IMR-90 (cell line): Measurements from ENCODE around the gene IL10. TPM values are rescaled to one million over a fixed set of nuclear protein-coding genes. Genes with fewer than 3 reads are reported as not detected.
"Not testable (repeated sequence)": the region's sequence is repeated elsewhere in the genome, so short reads cannot be mapped to it uniquely, and the experiment has no call there.

Source experiments
- ATAC-seq: fragments of 200-7000 bp; cut with Tn5 transposase; 2 replicates; pipeline ENCODE4 v1.9.1; 2020; ENCODE audit warnings: low read depth, mild to moderate bottlenecking, moderate library complexity
- BruUV-seq: library from RNA; stranded (reverse); fragments of 400-500 nt; replicated peaks from 2 replicates; lab custom pipeline; 2021; lab: Mats Ljungman, UMichigan
- CTCF ChIA-PET: fragments of 300-600 bp; formaldehyde crosslinking; extraction: SDS; loops from one replicate; lab custom pipeline; 2021; ENCODE audit warnings: antibody characterized with exemption; lab: Yijun Ruan, JAX
- POLR2A ChIA-PET: fragments of 300-600 bp; sonication (Branson Sonifier 250); formaldehyde crosslinking; loops from one replicate; lab custom pipeline; 2022; ENCODE audit warnings: antibody characterized with exemption; ENCODE audit not compliant: unreplicated experiment; lab: Charles Lee
- DNase-seq: peaks from one replicate; pipeline ENCODE4 v3.0.0; 2013
- H2AFZ ChIP-seq: replicated peaks from 2 replicates; pipeline ENCODE3; 2013; ENCODE audit warnings: low read length, mild to moderate bottlenecking; ENCODE audit not compliant: poor library complexity
- H2AK5ac ChIP-seq: 2 replicates; pipeline ENCODE4 v1.6.1; 2013; ENCODE audit warnings: low read depth, low read length, inconsistent platforms
- H2AK9ac ChIP-seq: replicated peaks from 2 replicates; pipeline ENCODE3; 2013; ENCODE audit warnings: mild to moderate bottlenecking, low read depth, low read length, moderate library complexity; ENCODE audit not compliant: poor library complexity
- H2BK120ac ChIP-seq: 2 replicates; pipeline ENCODE4 v1.6.1; 2013; ENCODE audit warnings: low read depth, low read length, inconsistent platforms
- H2BK15ac ChIP-seq: 3 replicates; pipeline ENCODE4 v1.6.1; 2013; ENCODE audit warnings: low read depth, low read length, inconsistent platforms
- H2BK20ac ChIP-seq: 2 replicates; pipeline ENCODE4 v1.6.1; 2013; ENCODE audit warnings: low read depth, mild to moderate bottlenecking, inconsistent platforms, low read length, moderate library complexity
- H2BK5ac ChIP-seq: 2 replicates; pipeline ENCODE4 v1.6.1; 2013; ENCODE audit warnings: mild to moderate bottlenecking, low read depth, low read length, inconsistent platforms; ENCODE audit not compliant: poor library complexity, severe bottlenecking
- H3K14ac ChIP-seq: replicated peaks from 2 replicates; pipeline ENCODE4 v1.6.1; 2013; ENCODE audit warnings: low read depth, low read length, inconsistent platforms
- H3K18ac ChIP-seq: 2 replicates; pipeline ENCODE4 v1.6.1; 2013; ENCODE audit warnings: low read depth, low read length, control low read depth
- H3K23ac ChIP-seq: 2 replicates; pipeline ENCODE4 v1.6.1; 2013; ENCODE audit warnings: low read depth, low read length, inconsistent platforms
- H3K27ac ChIP-seq: 2 replicates; pipeline ENCODE4 v1.5.1; 2013; ENCODE audit warnings: mild to moderate bottlenecking, control low read depth, low read length; ENCODE audit not compliant: insufficient read depth
- H3K27me3 ChIP-seq: 2 replicates; pipeline ENCODE4 v1.6.1; 2013; ENCODE audit warnings: low read length; ENCODE audit not compliant: control insufficient read depth, insufficient read depth
- H3K36me3 ChIP-seq: 2 replicates; pipeline ENCODE4 v1.6.1; 2013; ENCODE audit warnings: low read length, mixed read lengths; ENCODE audit not compliant: control insufficient read depth, insufficient read depth
- H3K4ac ChIP-seq: 2 replicates; pipeline ENCODE4 v1.6.1; 2013; ENCODE audit warnings: low read depth, low read length, inconsistent platforms
- H3K4me1 ChIP-seq: 2 replicates; pipeline ENCODE4 v1.6.1; 2013; ENCODE audit warnings: low read length, mixed read lengths; ENCODE audit not compliant: control insufficient read depth, insufficient read depth
- H3K4me2 ChIP-seq: 2 replicates; pipeline ENCODE4 v1.6.1; 2013; ENCODE audit warnings: low read depth, mild to moderate bottlenecking, control low read depth, low read length, moderate library complexity
- H3K4me3 ChIP-seq: 2 replicates; pipeline ENCODE4 v1.5.1; 2013; ENCODE audit warnings: low read depth, mild to moderate bottlenecking, control low read depth, low read length, moderate library complexity; ENCODE audit not compliant: insufficient read depth
- H3K56ac ChIP-seq: 2 replicates; pipeline ENCODE4 v1.6.1; 2013; ENCODE audit warnings: low read length, inconsistent platforms; ENCODE audit not compliant: insufficient read depth; ENCODE audit errors: extremely low read depth
- H3K79me1 ChIP-seq, 2 experiments: 2 replicates each; pipeline ENCODE4 v1.6.1; 2013; ENCODE audit warnings: low read length in 2 of 2, inconsistent platforms in 1 of 2, low read depth in 1 of 2
- H3K9ac ChIP-seq: 2 replicates; pipeline ENCODE4 v1.6.1; 2013; ENCODE audit warnings: low read depth, low read length, control low read depth
- H3K9me1 ChIP-seq: 2 replicates; pipeline ENCODE4 v1.6.1; 2013; ENCODE audit warnings: low read length, inconsistent platforms; ENCODE audit not compliant: insufficient read depth
- H3K9me3 ChIP-seq: 2 replicates; pipeline ENCODE4 v1.6.1; 2013; ENCODE audit warnings: low read length; ENCODE audit not compliant: control insufficient read depth, insufficient read depth
- H4K20me1 ChIP-seq: 2 replicates; pipeline ENCODE4 v1.6.1; 2013; ENCODE audit warnings: low read length, inconsistent platforms; ENCODE audit not compliant: insufficient read depth
- H4K5ac ChIP-seq: 2 replicates; pipeline ENCODE4 v1.6.1; 2013; ENCODE audit warnings: mild to moderate bottlenecking, low read depth, low read length, control low read depth
- H4K8ac ChIP-seq, 2 experiments: 2 replicates each; pipeline ENCODE4 v1.6.1; 2013; ENCODE audit warnings: low read depth in 2 of 2, low read length in 2 of 2, control low read depth in 1 of 2, inconsistent platforms in 1 of 2
- H4K91ac ChIP-seq: 2 replicates; pipeline ENCODE4 v1.6.1; 2013; ENCODE audit warnings: low read depth, low read length, inconsistent platforms; ENCODE audit not compliant: insufficient read depth
- WGBS, 2 experiments: methylation state at CpG; one replicate each; pipeline versions ENCODE4 v1.1.5 to v1.1.7; 2013; ENCODE audit warnings: missing lambda C conversion rate in 2 of 2; ENCODE audit not compliant: insufficient read length in 1 of 2; ENCODE audit errors: extremely low coverage in 2 of 2; 5-methylcytosine and 5-hydroxymethylcytosine counted together
- dilution Hi-C: fragments of 300-500 bp; cut with HindIII; formaldehyde crosslinking; loops from one replicate; pipeline ENCODE4 v1.14.3; 2018; ENCODE audit warnings: low sequenced_read_pairs; ENCODE audit not compliant: unreplicated experiment
- in situ Hi-C: fragments of 300-500 bp; cut with MboI; formaldehyde crosslinking; loops from 3 replicates; pipeline ENCODE4 v1.14.3; 2019; ENCODE audit warnings: low sequenced_read_pairs, inconsistent platforms, mixed read lengths
- intact Hi-C: fragments of 100-400 bp; cut with micrococcal nuclease; formaldehyde crosslinking; loops from 2 replicates; pipeline ENCODE4 v1.10.0; 2022
- polyA plus RNA-seq, 3 experiments: library from polyadenylated mRNA; depleted of rRNA; stranded (reverse); fragments of >200 nt; gene quantifications; 2 replicates each; pipeline ENCODE4 v1.2.3, GENCODE V29; 2012; ENCODE audit warnings: low replicate concordance in 1 of 3
- total RNA-seq: library from RNA; depleted of rRNA; stranded (reverse); fragments of >200 nt; gene quantifications from 2 replicates; pipeline ENCODE4 v1.2.3, GENCODE V29; 2012

IL10 gene
- total and polyA plus RNA-seq, 2 of the 4 experiments (the other 2 are of a cell fraction), result not detected

DNA sequence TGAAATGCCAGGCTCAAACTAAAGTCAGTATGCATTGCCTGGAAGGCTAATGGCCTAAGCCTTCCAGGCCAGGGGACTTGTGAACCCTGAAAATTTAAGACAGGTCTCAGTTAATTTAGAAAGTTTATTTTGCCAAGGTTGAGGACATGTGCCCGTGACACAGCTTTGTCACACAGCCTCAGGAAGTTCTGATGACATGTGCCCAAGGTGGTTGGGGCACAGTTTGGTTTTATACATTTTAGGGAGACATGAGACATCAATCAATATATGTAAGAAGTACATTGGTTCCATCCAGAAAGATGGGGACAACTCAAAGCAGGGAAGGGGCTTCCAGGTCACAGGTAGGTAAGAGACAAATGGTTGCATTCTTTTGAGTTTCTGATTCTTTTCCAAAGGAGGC is 6.5 kb downstream of the IL10 start:
- intact Hi-C loops, dilution Hi-C loops, H4K91ac ChIP-seq, ATAC-seq, in situ Hi-C loops, H2AK9ac ChIP-seq, H3K4me3 ChIP-seq, H3K23ac ChIP-seq, H3K4me2 ChIP-seq, H4K20me1 ChIP-seq, H3K9me3 ChIP-seq, H3K9me1 ChIP-seq, H2BK15ac ChIP-seq, H2AFZ ChIP-seq, H3K79me1 ChIP-seq, H3K9ac ChIP-seq, H3K18ac ChIP-seq, H2BK5ac ChIP-seq, DNase-seq, H3K36me3 ChIP-seq, BruUV-seq, H4K5ac ChIP-seq, H3K27me3 ChIP-seq, CTCF ChIA-PET, H3K27ac ChIP-seq, H3K4me1 ChIP-seq: not testable (repeated sequence)
- Histone ChIP-seq H3K56ac (peak overlapping the region; percentile 12; the same call in 1 of the 2 replicates), H3K14ac (0 out of 2 replicates have a peak overlapping the region, but pooled peaks have one; percentile 34), H4K8ac (peak overlapping the region in 1 of 2 experiments; percentile 47; a peak in 1 of 4 replicates), H3K4ac (0 out of 2 replicates have a peak overlapping the region, but pooled peaks have one; percentile 68), H2BK120ac (peak overlapping the region; percentile 75; the same call in 1 of the 2 replicates), H2BK20ac (peak overlapping the region; percentile 36; the same call in 1 of the 2 replicates), H2AK5ac (peak overlapping the region; percentile 35; the same call in 1 of the 2 replicates)
- no CpG with 5 or more reads among the region's 1 CpG for WGBS, 2 experiments
- POLR2A ChIA-PET, result interaction anchor here (1.1 kb wide), 1 partner anchor 11 kb away, joined by 3 read pairs; no protein-coding TSS in a partner anchor

DNA sequence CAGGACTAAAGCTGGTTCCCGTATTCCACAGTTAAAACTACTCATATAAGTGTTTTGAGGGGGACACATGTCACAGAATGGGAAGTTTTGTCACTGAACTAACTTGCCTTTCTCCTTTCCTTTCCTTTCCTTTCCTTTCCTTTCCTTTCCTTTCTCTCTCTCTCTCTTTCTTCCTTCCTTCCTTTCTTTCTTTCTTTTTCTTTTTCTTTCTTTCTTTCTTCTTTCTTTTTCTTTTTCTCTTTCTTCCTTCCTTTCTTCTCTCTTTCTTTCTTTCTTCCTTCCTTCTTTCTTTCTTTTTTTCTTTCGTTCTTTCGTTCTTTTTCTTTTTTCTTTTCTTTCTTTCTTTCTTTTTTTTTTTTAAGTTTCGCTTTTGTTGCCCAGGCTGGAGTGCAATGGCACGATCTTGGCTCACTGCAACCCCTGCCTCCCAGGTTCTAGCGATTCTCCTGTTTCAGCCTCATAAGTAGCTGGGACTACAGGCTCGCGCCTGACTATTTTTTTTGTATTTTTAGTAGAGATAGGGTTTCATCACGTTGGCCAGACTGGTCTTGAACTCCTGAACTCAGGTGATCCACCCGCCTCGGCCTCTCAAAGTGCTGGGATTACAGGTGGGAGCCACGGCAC is 9.4 kb downstream of the IL10 start:
- WGBS, 2 experiments, result 100% methylated on average over 1 of the region's 12 CpGs; no CpG with 5 or more reads in 1 of the 2 experiments
- in situ Hi-C loops, H4K8ac ChIP-seq, ATAC-seq, H3K79me1 ChIP-seq, H3K14ac ChIP-seq, H3K4me3 ChIP-seq, POLR2A ChIA-PET, H3K36me3 ChIP-seq, H4K20me1 ChIP-seq, H2BK120ac ChIP-seq, H3K4ac ChIP-seq, H3K27ac ChIP-seq, H2BK5ac ChIP-seq, intact Hi-C loops, DNase-seq, dilution Hi-C loops, H3K9me3 ChIP-seq, H2BK20ac ChIP-seq, H2AK9ac ChIP-seq, H3K23ac ChIP-seq, H3K56ac ChIP-seq, H3K4me2 ChIP-seq, H3K27me3 ChIP-seq, H4K91ac ChIP-seq, BruUV-seq, H3K9me1 ChIP-seq, H2BK15ac ChIP-seq, H4K5ac ChIP-seq, H3K4me1 ChIP-seq, H3K9ac ChIP-seq, H2AFZ ChIP-seq, H2AK5ac ChIP-seq, H3K18ac ChIP-seq: not testable (repeated sequence)
- CTCF ChIA-PET, result interaction anchor here (2.2 kb wide), 1 partner anchor 10 kb away, joined by 5 read pairs; no protein-coding TSS in a partner anchor
